ACC112 (cell line): Measurements from ENCODE around the gene IFIT3.
A peak's percentile ranks its signal among the peaks of the same experiment; 100 is the strongest.

Experiments used
- H2AFZ ChIP-seq: fragments of 200-600 bp; sonication (generic); one replicate; pipeline ENCODE4 v1.6.0; 2017; ENCODE audit warnings: antibody characterized with exemption, low read length; ENCODE audit not compliant: unreplicated experiment
- H3K27ac ChIP-seq: fragments of 200-600 bp; sonication (generic); 2 replicates; pipeline ENCODE4 v1.5.1; 2014; ENCODE audit warnings: low read depth, mild to moderate bottlenecking, antibody characterized with exemption, low read length, moderate library complexity
- H3K27me3 ChIP-seq: fragments of 200-600 bp; sonication (generic); 2 replicates; pipeline ENCODE4 v1.6.1; 2014; ENCODE audit warnings: mild to moderate bottlenecking, antibody characterized with exemption, low read length, moderate library complexity, mixed read lengths; ENCODE audit not compliant: insufficient read depth
- H3K36me3 ChIP-seq: fragments of 200-600 bp; sonication (generic); 2 replicates; pipeline ENCODE4 v1.6.1; 2016; ENCODE audit warnings: mild to moderate bottlenecking, antibody characterized with exemption, low read length, moderate library complexity, mixed read lengths; ENCODE audit not compliant: insufficient read depth
- H3K4me1 ChIP-seq: fragments of 200-600 bp; sonication (generic); one replicate; pipeline ENCODE4 v1.6.1; 2016; ENCODE audit warnings: low read length, mixed read lengths; ENCODE audit not compliant: insufficient read depth, unreplicated experiment, control insufficient read depth
- H3K4me3 ChIP-seq: fragments of 200-600 bp; sonication (generic); 2 replicates; pipeline ENCODE4 v1.5.1; 2014; ENCODE audit warnings: mild to moderate bottlenecking, low read depth, low read length
- H3K79me2 ChIP-seq: fragments of 200-600 bp; sonication (generic); one replicate; pipeline ENCODE4 v1.6.0; 2016; ENCODE audit warnings: low read length; ENCODE audit not compliant: control insufficient read depth, unreplicated experiment, insufficient read depth

The IFIT3 gene

DNA sequence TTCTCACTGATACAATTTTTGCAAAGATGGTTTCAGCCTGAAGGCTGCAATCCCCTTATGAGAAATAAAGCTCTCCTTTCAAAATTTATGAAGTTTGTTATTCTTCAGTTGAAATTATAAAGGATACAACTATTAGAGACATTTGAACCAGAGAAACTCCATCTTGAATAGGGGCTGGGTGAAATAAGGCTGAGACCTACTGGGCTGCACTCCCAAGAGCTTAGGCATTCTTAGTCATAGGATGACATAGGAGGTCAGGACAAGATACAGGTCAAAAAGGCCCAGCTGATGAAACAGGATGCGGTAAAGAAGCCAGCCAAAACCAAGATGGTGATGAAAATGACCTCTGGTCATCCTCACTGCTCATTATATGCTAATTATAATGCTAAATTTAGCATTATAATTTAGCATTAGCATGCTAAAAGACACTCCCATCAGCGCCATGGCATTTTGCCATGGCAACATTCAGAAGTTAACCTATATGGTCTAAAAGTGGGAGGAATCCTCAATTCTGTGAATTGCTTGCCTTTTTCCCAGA lies 27.7 kb downstream of the IFIT3 start:
- peak overlapping the region; percentile 45 for H3K27ac ChIP-seq
- no peaks in the 10 kb centered on the region for H3K79me2 ChIP-seq
- H3K27me3 ChIP-seq: no peaks in the 10 kb centered on the region
- H3K4me3 ChIP-seq: no peak overlapping the region
- H3K36me3 ChIP-seq: no peaks in the 10 kb centered on the region
- H2AFZ ChIP-seq: no peak overlapping the region
- H3K4me1 ChIP-seq: peaks cover 45% of the 10 kb centered on the region

DNA sequence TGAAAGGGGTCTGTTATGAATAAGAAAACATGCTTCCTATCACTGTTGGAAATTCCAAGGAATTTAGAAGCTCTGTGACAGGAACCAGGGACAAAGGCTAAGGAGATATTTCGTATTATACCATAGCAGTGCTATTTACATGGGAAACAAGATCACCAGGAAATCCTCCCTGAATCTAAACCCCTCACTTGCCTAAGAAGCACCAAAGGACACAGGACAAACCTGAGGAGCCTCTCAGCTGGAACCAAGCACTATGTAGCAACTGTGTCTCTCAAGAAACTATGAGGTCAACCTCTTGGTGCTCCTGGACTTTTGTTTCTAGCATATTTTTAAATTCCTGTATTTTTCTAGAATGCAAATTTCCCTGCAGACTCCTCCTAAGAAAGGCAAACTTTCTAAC lies 29.3 kb downstream of the IFIT3 start:
- no peaks in the 10 kb centered on the region for H3K79me2 ChIP-seq
- no peak overlapping the region for H3K4me3 ChIP-seq
- H3K27me3 ChIP-seq: no peaks in the 10 kb centered on the region
- H3K27ac ChIP-seq: no peak overlapping the region
- H3K36me3 ChIP-seq: no peaks in the 10 kb centered on the region
- H2AFZ ChIP-seq: no peak overlapping the region
- H3K4me1 ChIP-seq: peaks cover 31% of the 10 kb centered on the region

DNA sequence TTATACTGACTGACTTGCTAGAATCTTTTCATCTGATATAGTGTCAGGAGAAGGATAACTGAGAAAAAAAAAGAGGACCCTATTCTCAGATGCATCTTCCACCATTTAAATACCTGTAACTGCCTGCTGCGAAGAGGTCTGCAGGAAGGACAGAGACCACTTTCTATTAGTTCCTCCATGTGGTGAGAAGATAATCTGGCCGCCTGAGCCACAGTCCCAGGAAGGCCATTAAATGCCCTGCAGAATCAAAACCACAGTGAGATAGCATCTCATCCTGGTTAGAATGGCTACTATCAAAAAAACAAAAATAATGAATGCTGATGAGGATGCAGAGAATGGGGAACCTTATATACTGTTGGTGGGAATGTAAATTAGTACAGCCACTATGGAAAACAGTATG lies 30.2 kb downstream of the IFIT3 start:
- Histone ChIP-seq H3K79me2 (no peaks in the 10 kb centered on the region), H3K4me3 (no peak overlapping the region), H3K27me3 (no peaks in the 10 kb centered on the region), H3K36me3 (no peaks in the 10 kb centered on the region), H3K27ac (no peak overlapping the region), H2AFZ (no peak overlapping the region), H3K4me1 (peaks cover 25% of the 10 kb centered on the region)

DNA sequence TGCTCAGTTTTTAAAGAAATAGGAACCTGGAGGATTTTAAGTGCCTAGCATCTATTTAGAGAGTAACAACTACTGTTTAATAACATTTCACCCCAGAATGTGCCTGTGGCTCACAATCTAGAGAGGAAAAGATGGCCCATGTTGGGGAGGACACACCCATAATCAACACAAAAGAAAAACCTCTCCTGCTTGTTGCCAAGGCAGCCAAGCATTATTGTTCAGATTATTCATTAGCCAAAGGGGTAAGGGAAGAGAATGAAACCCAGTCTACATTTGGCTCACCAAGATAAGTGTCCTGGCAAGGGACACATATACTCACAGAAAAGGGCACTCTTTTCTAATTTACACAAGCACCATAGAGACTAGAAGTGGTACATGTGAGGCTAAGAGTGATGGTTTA lies 32.4 kb downstream of the IFIT3 start:
- H3K36me3 ChIP-seq: no peaks in the 10 kb centered on the region
- H3K79me2 ChIP-seq: no peaks in the 10 kb centered on the region
- no peak overlapping the region for H3K27ac ChIP-seq
- peaks cover 19% of the 10 kb centered on the region for H3K4me1 ChIP-seq
- H3K4me3 ChIP-seq: no peak overlapping the region
- no peak overlapping the region for H2AFZ ChIP-seq
- H3K27me3 ChIP-seq: no peaks in the 10 kb centered on the region

DNA sequence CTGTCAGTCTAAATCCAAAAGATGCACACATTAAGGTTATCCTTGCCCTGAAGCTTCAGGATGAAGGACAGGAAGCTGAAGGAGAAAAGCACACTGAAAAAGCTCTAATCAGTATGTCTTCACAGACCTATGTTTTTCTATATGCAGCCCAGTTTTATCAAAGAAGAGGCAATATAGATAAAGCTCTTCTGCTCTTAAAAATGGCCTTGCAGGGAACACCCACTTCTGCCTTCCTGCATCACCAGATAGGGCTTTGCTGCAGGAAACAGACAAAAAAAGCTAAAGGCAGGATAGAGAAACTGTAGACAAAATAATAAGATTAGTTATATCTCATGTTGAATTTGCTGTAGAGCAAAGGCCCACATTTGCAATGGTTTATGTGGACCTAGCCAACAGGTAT lies 35.1 kb downstream of the IFIT3 start:
- Histone ChIP-seq H3K27ac (no peak overlapping the region), H3K4me1 (no peaks in the 10 kb centered on the region), H3K27me3 (no peaks in the 10 kb centered on the region), H3K4me3 (no peak overlapping the region), H3K36me3 (no peaks in the 10 kb centered on the region), H2AFZ (no peak overlapping the region), H3K79me2 (no peaks in the 10 kb centered on the region)

DNA sequence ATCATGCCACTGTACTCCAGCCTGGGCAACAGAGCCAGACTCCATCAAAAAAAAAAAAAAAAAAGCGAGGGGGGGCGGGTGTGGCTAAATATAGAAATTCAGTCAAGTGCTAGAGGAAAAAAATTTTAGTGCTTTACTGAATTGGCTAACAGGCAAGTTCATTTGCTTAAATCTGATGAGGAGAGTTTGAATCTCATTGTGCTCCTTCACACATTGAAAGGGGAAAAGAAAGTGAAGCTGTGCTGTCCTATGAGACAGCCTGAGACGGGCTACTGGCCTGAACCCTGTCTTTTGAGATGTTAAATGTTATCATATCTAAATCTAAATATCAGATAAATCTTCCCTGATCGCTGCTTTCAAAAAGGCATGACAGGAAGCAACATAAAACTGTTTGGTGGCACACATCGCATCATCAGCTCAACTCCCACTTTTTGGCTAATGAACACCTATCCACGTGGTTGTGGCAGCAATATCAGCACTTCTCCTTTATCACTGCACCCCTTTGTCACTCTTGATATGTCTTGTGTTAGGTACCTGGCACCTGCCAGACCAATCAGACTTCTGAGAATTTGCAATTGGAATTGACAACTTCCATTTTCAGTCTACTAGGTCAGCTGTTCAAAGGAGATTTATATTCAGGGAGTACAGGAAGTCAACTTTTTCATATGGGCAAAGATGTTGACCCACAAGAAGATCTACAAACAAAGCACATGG lies 36.1 kb downstream of the IFIT3 start:
- Histone ChIP-seq H3K4me1 (no peaks in the 10 kb centered on the region), H2AFZ (no peak overlapping the region), H3K79me2 (no peaks in the 10 kb centered on the region), H3K4me3 (no peak overlapping the region), H3K27me3 (no peaks in the 10 kb centered on the region), H3K36me3 (no peaks in the 10 kb centered on the region), H3K27ac (no peak overlapping the region)

DNA sequence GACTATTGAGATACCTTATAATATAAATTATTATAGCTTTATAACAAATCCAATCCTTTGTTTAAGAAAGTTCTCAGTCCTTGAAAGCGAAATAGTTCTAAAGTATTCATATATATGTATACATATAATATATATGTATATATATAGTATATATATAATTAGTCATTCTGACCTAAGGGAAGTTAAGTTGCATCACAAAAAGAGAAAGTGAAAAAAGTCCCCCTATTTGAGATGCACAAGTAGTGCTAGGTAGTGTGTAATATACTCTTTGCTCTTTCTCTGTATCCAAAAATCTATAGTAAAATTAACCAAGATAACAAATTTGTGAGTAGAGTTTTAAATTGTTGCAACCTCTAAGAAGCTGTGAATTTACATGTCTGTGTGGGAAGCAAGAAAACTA lies 36.7 kb downstream of the IFIT3 start:
- H3K4me1 ChIP-seq: peaks cover 5% of the 10 kb centered on the region
- no peaks in the 10 kb centered on the region for H3K27me3 ChIP-seq
- H3K79me2 ChIP-seq: no peaks in the 10 kb centered on the region
- H2AFZ ChIP-seq: no peak overlapping the region
- H3K4me3 ChIP-seq: no peak overlapping the region
- H3K36me3 ChIP-seq: no peaks in the 10 kb centered on the region
- H3K27ac ChIP-seq: no peak overlapping the region

DNA sequence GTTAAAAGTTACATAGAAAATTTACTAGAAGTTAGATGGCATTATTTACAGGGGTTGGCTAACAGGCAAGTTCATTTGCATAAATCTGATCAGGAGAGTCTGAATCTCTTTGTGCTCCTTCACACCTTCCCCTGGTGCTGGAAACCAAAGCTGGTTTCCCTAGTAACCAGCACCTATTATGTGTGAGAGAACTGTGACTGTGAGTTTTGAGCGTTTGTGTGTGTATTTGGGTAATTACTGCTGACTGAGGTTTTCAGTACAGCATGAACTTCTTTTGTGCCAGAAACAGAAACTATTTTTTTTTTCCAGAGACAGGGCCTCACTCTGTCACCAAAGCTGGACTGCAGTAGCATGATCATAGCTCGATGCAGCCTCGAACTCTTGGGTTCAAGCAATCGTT lies 39.7 kb downstream of the IFIT3 start:
- Histone ChIP-seq H2AFZ (no peak overlapping the region), H3K79me2 (no peaks in the 10 kb centered on the region), H3K36me3 (no peaks in the 10 kb centered on the region), H3K4me3 (no peak overlapping the region), H3K4me1 (peaks cover 5% of the 10 kb centered on the region), H3K27me3 (no peaks in the 10 kb centered on the region), H3K27ac (no peak overlapping the region)

DNA sequence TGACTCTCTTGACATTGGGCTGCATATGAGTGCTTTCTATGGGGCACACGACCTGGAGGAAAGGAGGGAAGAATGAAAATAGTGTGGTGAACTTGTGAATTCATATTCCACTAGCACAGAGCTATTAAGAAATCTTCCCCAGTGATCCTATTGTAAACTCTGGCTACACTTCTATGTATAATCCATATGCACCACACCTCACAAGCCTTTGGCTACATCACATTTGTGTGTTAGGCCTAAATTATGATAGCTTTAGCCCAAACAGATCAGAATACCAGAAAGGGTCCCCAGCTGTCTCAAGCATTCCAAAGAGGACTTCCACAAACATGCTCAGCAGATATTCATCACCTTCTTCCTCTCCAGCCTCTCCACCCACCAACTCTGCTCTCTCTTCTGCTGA lies 40.3 kb downstream of the IFIT3 start:
- no peaks in the 10 kb centered on the region for H3K79me2 ChIP-seq
- H3K27ac ChIP-seq: no peak overlapping the region
- no peak overlapping the region for H3K4me3 ChIP-seq
- no peaks in the 10 kb centered on the region for H3K27me3 ChIP-seq
- H3K4me1 ChIP-seq: peaks cover 5% of the 10 kb centered on the region
- no peaks in the 10 kb centered on the region for H3K36me3 ChIP-seq
- no peak overlapping the region for H2AFZ ChIP-seq

DNA sequence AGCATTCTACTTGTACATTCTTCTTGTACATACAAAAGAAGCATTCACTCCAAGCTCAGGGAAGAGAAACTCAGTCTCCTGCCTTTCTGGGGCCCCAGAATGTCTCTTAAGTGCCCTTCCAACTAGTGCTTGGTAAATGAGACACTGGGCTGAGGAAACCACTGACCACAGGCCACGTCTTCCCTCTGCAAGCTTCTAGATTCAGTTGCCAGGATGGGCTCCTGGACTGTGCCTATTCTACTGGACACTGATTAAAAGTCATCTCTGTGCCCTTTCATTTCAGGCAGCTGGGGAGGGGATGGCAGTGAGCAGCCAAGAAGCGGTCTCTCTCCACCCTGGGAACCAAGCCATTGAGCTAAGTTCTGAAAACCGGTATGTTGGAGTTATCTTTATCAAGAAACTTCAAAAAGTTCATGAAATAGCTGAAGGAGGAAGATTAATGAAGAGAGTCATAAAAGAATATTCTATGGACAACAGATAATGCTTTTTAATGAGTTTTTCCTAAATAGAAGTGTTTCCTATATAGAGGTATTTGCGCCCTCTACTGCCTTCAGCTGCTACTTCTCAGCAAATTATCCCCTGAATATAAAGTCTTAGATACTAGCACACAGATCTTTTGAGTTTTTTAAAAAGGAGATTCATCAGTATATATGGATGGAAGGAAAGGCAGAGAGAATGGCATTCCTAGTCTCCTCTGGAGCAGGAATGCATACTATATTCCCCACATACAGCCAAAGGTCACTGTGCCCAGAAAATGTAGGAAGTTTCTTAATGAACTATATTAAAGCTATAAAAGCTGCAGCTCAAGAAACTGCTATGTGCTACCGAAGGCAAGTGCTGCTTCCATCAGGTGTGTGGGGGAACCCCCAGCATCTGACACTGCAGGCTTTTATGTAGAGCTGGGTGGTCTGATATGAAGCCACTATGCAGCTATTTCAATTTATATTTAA lies 41.6 kb downstream of the IFIT3 start:
- no peaks in the 10 kb centered on the region for H3K27me3 ChIP-seq
- peak overlapping the region; percentile 51 for H2AFZ ChIP-seq
- H3K27ac ChIP-seq: no peak overlapping the region
- H3K4me3 ChIP-seq: no peak overlapping the region
- H3K36me3 ChIP-seq: no peaks in the 10 kb centered on the region
- peaks cover 16% of the 10 kb centered on the region for H3K4me1 ChIP-seq
- H3K79me2 ChIP-seq: no peaks in the 10 kb centered on the region
